Measurements from ENCODE around the gene NKAIN2.
A peak's percentile ranks its signal among the peaks of the same experiment; 100 is the strongest.
"Not testable (repeated sequence)": the region's sequence is repeated elsewhere in the genome, so short reads cannot be mapped to it uniquely, and the experiment has no call there.

The NKAIN2 gene

GRCh38 chr6:124430740-124431318, 627.2 kb downstream of the NKAIN2 start:
- DNase-seq: no peak

GRCh38 chr6:124432620-124433019, 629.0 kb downstream of the NKAIN2 start:
- no peak for DNase-seq

DNA sequence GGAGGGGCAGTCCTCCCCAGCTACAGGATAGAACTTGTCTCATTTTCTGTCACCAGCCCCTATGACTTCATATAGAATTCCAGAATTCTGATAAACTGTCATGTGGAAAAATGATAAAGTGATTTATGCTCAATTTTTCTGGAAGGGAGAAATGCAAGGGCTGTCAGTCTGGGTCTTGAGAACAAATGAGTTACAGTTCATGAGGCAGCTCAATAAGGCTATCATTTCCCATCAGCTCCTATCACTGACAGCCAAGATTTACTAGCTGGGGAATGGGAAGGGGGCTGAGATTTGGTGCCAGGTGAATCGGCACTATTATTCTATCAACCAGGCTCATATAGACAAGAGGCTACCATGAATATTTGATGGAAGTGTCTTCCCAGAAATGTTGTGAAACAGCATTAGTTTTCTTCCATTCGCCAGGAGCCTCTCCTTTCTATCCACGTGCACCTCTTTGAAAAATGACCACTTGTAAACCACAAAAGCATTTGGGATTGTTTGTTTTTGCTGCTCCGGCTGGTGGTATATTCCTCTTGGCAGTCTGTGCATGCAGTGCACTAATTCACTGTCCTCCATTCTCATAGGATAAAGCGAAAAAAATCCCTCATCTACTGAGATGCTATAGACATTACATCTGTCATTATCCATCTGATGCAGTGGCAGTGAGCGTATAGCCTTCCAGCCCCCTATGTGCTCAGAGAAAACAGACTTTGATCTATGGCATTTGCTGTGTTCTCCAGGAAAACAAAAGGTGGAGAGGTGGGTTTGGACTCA, 629.9 kb downstream of the NKAIN2 start:
- no peak for DNase-seq

DNA sequence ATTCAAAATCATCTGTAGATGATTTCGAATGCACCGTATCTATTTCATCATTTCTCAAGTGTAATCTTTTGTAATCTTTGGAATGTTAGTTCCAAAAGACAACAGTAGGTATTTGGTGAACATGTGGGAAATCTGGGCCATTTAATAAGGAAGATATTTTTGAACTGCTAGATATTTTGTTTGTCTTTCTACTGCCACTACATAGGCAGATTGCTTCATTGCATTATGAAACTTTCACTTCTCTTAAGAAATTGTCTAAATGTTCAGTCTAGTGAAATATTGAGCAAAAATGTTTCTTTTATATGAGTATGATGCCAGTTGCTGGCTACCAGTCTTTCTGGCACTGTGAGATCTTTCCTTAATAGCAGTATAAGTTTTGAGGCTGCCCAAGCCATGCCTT, 630.8 kb downstream of the NKAIN2 start:
- DNase-seq: no peak

- no peak for DNase-seq
Measured at GRCh38 chr6:124436803-124437202, 633.1 kb downstream of the NKAIN2 start.

- no peak for DNase-seq
Measured at GRCh38 chr6:124438546-124439065, 634.9 kb downstream of the NKAIN2 start.

DNA sequence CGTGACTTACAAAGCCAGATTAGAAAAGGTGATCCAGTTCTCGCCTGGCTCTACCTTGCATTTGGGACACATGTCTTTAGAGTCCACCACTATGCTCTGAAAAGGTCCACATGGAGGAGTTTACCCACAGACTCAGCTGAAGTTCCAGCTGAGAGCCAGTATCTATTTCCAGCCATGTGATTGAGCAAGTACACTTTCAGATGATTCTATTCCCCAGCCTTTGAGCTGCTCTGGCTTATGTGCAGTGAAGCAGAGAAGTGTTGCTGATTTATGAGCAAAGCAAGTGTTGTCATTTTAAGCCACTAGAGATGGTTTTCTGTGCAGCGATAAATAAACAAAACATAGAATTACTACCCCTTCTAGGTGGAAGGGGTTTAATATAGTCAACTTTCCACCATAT, 637.8 kb downstream of the NKAIN2 start:
- no peak for DNase-seq

DNA sequence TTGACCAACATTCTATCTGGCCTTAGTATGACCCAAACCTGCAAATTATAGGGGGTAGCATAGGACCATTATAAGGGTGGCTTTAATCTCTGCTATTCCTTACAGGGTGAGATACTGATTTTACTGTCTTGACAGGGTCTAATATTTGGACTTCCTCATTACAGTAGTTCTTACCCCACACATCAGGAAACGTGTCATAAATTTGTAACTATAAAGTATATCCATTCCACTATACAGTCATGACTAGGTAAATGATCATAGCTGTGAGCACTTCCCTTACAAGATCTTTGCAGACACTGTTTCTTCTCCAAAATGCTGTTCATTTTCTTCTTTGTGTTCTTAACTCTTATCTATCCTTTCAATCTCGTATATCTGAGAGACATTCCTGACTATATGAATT, 639.9 kb downstream of the NKAIN2 start:
- no peak for DNase-seq

GRCh38 chr6:124445581-124445980, 641.9 kb downstream of the NKAIN2 start:
- DNase-seq: no peak

DNA sequence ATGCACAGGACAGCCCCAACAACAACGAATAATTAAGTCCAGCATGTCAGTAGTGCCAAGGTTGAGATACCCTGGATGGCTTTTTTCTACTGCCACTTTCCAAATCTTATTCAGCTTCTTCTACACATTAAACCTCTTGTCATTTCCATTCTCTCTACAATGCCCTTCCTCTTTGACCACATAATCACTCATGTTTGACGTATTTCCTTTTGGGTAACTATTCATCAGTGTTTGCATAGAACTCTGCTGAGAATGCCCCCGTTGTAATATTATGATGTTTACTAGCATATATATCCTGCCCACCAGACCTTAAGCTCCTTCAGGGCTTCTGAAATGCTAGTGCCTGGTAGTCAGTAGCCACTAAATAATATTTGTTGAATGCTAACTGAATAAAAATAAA, 643.3 kb downstream of the NKAIN2 start:
- no peak for DNase-seq

GRCh38 chr6:124459268-124459667, 655.6 kb downstream of the NKAIN2 start:
- no peak for DNase-seq

DNA sequence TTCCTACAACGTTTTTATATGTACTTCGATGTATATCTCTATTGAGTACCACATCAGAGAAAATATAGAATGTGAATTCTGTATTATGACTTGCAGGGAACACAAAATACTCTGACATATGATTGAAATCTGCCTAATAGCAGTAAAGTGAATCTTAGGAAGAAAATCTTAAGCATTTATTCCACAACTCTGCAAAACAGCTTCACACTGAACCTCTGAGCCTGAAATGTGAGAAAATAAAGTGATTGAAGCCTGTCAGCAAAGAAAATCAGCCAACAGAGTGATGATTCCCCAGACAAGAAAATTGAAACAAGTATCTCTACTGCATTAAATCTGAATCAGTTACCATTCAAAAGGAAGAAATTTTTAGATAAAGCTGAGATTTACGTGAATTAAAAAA, 659.1 kb downstream of the NKAIN2 start:
- no peak for DNase-seq

DNA sequence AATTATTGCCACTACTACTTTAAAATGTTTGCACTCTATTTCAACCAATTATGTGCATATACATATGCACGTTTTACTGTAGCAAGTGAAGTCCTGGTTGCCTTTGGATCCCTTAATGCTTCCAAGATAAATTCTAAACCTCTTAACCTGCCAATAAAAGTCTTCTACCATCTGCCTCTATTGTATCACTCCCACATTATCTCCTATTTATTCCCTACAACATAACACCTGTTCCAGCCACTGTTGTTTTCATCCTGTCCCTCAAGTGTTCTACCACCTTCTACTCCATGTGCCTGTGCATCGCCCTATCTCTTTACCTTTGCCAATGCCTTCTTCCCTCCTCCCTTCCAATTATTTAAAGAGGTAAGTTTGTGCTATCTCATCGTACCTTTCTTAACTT, 659.6 kb downstream of the NKAIN2 start:
- no peak for DNase-seq

GRCh38 chr6:124464600-124464999, 660.9 kb downstream of the NKAIN2 start:
- DNase-seq: not testable (repeated sequence)

DNA sequence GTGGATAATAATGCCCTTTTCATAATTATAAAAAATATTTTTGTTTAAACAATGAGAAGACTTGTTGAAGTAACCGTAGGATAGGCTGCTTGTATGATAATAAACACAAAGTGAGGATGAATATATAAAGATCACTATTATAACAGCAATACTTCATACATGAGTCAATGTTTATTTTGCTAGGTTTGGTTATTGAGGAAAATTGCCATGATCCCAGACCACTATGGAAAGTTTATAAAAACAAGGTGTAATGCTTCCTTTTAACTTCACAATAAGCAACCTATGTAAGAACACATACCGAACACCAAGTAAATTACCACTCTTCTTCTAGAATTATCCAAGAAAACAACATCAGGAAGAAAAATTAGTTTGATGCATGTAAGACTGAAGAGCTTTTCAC, 663.3 kb downstream of the NKAIN2 start:
- no peak for DNase-seq

GRCh38 chr6:124467366-124467765, 663.7 kb downstream of the NKAIN2 start:
- DNase-seq: no peak

- DNase-seq: no peak
Measured at GRCh38 chr6:124470803-124471202, 667.1 kb downstream of the NKAIN2 start.

- peak in 1 of 58 donors; percentile 4 for DNase-seq
Measured at GRCh38 chr6:124475176-124475575, 671.5 kb downstream of the NKAIN2 start.

DNA sequence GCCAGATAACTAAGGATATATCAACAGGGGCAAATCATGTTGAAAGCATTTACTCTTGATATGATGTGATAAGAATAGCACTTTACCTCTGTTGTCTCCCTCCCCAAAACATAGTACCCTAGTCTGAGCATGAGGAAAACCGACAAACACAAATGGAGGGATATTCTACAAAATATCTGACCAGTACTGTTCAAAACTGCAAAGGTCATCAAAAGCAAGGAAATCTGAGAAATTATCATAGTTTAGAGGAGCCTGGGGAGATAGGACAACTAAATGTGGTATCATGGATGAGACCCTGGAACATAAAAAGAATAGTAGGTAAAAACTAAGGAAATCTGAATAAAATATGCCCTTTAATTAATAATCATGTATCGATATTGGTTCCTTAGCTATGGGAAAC, 675.2 kb downstream of the NKAIN2 start:
- no peak for DNase-seq

DNA sequence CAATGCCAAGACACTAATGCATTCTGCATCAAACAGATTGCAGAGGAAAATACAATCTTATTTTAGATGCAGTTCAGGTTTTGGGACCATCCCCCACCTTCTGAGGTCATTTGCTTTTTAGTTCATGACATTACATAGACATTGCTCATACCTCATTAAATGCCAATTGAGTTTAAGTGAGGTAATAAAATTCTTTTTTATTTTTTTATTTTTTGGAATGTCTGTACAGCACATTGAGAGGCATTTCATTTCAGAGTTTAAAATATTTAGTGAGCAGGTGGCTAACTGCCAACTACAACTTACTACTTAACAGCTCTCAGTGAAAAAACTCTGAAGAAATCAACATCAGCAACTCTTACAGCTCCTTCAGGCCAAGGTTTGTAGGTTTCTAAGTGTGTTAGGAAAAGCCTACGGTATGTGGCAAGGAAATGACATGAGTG, 676.3 kb downstream of the NKAIN2 start:
- no peak for DNase-seq

DNA sequence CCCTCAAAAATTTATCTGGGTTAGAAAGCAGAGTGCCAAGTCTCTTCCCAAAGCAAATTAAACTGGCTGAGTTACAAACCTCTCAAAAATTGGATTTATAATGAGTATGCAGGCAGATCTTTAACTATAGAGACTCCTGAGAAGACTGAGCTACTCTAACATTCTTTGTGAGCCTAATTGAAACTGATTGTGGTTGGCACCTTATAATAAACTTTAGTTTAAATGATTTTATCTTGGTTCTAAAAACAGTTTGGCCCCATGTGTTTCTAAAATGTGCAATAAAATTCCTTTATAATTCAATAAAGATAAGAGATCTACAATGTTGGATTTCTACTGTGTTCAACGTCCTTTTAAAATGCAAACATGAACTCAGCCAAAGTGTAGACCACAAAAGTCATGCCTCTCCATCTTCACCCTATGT, 678.4 kb downstream of the NKAIN2 start:
- DNase-seq: no peak

DNA sequence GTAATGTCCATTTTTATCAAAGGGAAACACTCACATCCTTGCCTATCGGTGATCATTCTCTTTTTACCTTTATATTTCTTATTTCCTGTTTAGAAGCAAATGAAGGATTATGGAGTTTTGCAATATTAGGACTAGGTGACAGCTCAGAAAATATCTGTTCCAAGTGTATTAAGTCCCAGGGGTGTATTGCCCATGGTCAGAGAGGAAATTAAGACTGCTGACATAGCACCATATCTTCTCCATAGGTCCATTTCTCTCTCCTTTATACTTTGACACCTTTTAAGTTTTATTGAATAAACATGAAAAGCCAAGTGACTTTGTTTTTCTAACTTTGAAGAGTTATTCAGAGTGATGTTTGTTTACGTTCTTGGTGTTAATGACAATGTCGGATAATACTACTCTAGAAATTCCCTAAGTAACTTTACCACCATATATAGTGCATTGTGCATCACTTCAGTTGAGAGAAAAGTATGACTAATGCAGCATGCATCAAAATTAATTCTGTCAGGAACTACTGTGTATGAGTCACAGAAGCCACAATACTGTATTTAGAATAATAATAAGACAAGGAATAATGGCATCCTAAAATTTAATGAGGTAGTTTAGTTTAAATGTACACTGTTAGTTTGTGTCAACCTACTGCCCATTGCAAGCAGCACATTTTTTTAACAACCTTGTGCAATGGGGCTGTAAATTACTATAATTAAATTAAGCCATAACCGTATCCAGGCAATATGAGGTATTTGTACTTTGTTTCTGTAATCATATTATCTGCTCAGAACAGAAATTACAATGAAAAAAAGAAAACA, 684.2 kb downstream of the NKAIN2 start:
- no peak for DNase-seq
